K562 (cell line): ENCODE measurements around the gene C1orf74.

Source experiments
- SMAD1 ChIP-seq: fragments of 150-350 bp; IDR thresholded peaks from 2 replicates; pipeline ENCODE4 v1.6.1; 2014; ENCODE audit warnings: low read length, low read depth; ENCODE audit not compliant: partially characterized antibody
- TF ChIP-seq, protein P1 (sequence below), 3 experiments: IDR thresholded peaks in 2 of 3; conservative IDR thresholded peaks in 1 of 3; 2 replicates each; pipeline ENCODE4 v1.5.1; 2011 to 2012; ENCODE audit warnings: low read length in 3 of 3, mild to moderate bottlenecking in 3 of 3, control low read depth in 2 of 3, improper control_type of control experiment in 1 of 3, inconsistent platforms in 1 of 3, low read depth in 1 of 3, mixed read lengths in 1 of 3, moderate library complexity in 1 of 3; ENCODE audit not compliant: insufficient read depth in 2 of 3

- TF ChIP-seq, protein P1, sequence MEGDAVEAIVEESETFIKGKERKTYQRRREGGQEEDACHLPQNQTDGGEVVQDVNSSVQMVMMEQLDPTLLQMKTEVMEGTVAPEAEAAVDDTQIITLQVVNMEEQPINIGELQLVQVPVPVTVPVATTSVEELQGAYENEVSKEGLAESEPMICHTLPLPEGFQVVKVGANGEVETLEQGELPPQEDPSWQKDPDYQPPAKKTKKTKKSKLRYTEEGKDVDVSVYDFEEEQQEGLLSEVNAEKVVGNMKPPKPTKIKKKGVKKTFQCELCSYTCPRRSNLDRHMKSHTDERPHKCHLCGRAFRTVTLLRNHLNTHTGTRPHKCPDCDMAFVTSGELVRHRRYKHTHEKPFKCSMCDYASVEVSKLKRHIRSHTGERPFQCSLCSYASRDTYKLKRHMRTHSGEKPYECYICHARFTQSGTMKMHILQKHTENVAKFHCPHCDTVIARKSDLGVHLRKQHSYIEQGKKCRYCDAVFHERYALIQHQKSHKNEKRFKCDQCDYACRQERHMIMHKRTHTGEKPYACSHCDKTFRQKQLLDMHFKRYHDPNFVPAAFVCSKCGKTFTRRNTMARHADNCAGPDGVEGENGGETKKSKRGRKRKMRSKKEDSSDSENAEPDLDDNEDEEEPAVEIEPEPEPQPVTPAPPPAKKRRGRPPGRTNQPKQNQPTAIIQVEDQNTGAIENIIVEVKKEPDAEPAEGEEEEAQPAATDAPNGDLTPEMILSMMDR (IDR thresholded peaks at IDR 0.05 in 2 of 3, conservative IDR thresholded peaks at IDR 0.05 in 1 of 3; ENCODE audit: insufficient read depth in 2 of 3, low read depth in 1 of 3, low read length in 3 of 3), result no peak
- TF ChIP-seq SMAD1, result no peak
These were observed 4.1 kb downstream of the C1orf74 start for GRCh38 chr1:209780268-209780667.
